GM12878 (cell line): ENCODE results near the gene DUSP12. TPM values are rescaled to one million over a fixed set of nuclear protein-coding genes. Genes with fewer than 3 reads are reported as not detected.
A peak's percentile ranks its signal among the peaks of the same experiment; 100 is the strongest.

ENCODE experiments used
- ATAC-seq: fragments of 200-7000 bp; cut with Tn5 transposase; 3 replicates; pipeline ENCODE4 v1.9.1; 2020; ENCODE audit warnings: mild to moderate bottlenecking, moderate library complexity
- BruUV-seq: library from RNA; stranded (reverse); fragments of 400-500 nt; replicated peaks from 2 replicates; lab custom pipeline; 2021; lab: Mats Ljungman, UMichigan
- CTCF ChIA-PET: fragments of 300-600 bp; sonication (Branson Sonifier 250); formaldehyde crosslinking; extraction: SDS; loops from one replicate; lab custom pipeline; 2021; ENCODE audit warnings: inconsistent platforms; lab: Yijun Ruan, JAX
- POLR2A ChIA-PET: fragments of 350-600 bp; formaldehyde crosslinking; extraction: SDS; loops from one replicate; lab custom pipeline; 2021; ENCODE audit warnings: inconsistent platforms; lab: Charles Lee
- RAD21 ChIA-PET: fragments of 300-600 bp; sonication (Branson Sonifier 250); formaldehyde crosslinking; loops from one replicate; lab custom pipeline; 2023; ENCODE audit warnings: antibody characterized with exemption; ENCODE audit not compliant: unreplicated experiment; lab: Charles Lee
- SMC1A ChIA-PET: fragments of 300-600 bp; sonication (Branson Sonifier 250); formaldehyde crosslinking; loops from one replicate; lab custom pipeline; 2023; ENCODE audit not compliant: unreplicated experiment, uncharacterized antibody; lab: Charles Lee
- DNase-seq: peaks from one replicate; pipeline ENCODE4 v3.0.0-alpha.2; 2011; ENCODE audit warnings: low read depth, low spot score
- FAIRE-seq: peaks from 3 replicates; lab custom pipeline; 2011; peaks lifted over from hg19 to GRCh38; lab: Jason Lieb, UNC
- H2AFZ ChIP-seq: 2 replicates; pipeline ENCODE4 v1.6.0; 2011; ENCODE audit warnings: low read depth, low read length, control low read depth; ENCODE audit not compliant: control insufficient read depth
- H3K27ac ChIP-seq: 2 replicates; pipeline ENCODE4 v1.5.1; 2011; ENCODE audit warnings: control low read depth; ENCODE audit not compliant: control insufficient read depth, insufficient read depth
- H3K27me3 ChIP-seq, 2 experiments: replicated peaks in 1 of 2; 2 replicates each; pipeline versions ENCODE4 v1.6.0 to v1.6.1; 2011; ENCODE audit warnings: low read length in 1 of 2; ENCODE audit not compliant: control insufficient read depth in 2 of 2, insufficient read depth in 2 of 2
- H3K36me3 ChIP-seq, 2 experiments: 2 replicates each; pipeline ENCODE4 v1.5.1; 2011; ENCODE audit warnings: low read length in 1 of 2; ENCODE audit not compliant: control insufficient read depth in 2 of 2, insufficient read depth in 2 of 2
- H3K4me1 ChIP-seq: 2 replicates; pipeline ENCODE4 v1.6.1; 2011; ENCODE audit warnings: mild to moderate bottlenecking, low read length, moderate library complexity, mixed read lengths; ENCODE audit not compliant: control insufficient read depth, insufficient read depth
- H3K4me2 ChIP-seq: 2 replicates; pipeline ENCODE4 v1.6.0; 2011; ENCODE audit warnings: control low read depth; ENCODE audit not compliant: control insufficient read depth, insufficient read depth
- H3K4me3 ChIP-seq: fragments of 200-600 bp; sonication (generic); 2 replicates; pipeline ENCODE4 v1.5.1; 2016
- H3K79me2 ChIP-seq: 2 replicates; pipeline ENCODE4 v1.6.0; 2011; ENCODE audit warnings: low read length; ENCODE audit not compliant: control insufficient read depth, insufficient read depth
- H3K9ac ChIP-seq: 2 replicates; pipeline ENCODE4 v1.8.0; 2011; ENCODE audit warnings: low read length, control low read depth, mixed read lengths; ENCODE audit not compliant: control insufficient read depth, insufficient read depth
- H3K9me3 ChIP-seq: replicated peaks from 3 replicates; pipeline ENCODE4 v1.5.1; 2011; ENCODE audit warnings: mild to moderate bottlenecking, low read length; ENCODE audit not compliant: control insufficient read depth, insufficient read depth
- H4K20me1 ChIP-seq: 2 replicates; pipeline ENCODE4 v1.6.0; 2011; ENCODE audit not compliant: control insufficient read depth, insufficient read depth
- CREM ChIP-seq: IDR thresholded peaks from 2 replicates; pipeline ENCODE4 v1.6.1; 2014; ENCODE audit warnings: antibody characterized with exemption, low read depth
- MEF2B ChIP-seq: fragments of 450-650 bp; IDR thresholded peaks from 2 replicates; pipeline ENCODE4 v1.6.1; 2018; ENCODE audit warnings: mild to moderate bottlenecking, moderate library complexity; ENCODE audit not compliant: partially characterized antibody, poor library complexity, severe bottlenecking
- MTA2 ChIP-seq: fragments of 450-650 bp; IDR thresholded peaks from 2 replicates; pipeline ENCODE4 v1.6.1; 2016; ENCODE audit warnings: low read depth, mild to moderate bottlenecking, moderate library complexity
- NFXL1 ChIP-seq: fragments of 450-650 bp; IDR thresholded peaks from 2 replicates; pipeline ENCODE4 v1.6.1; 2017; ENCODE audit warnings: antibody characterized with exemption, mild to moderate bottlenecking, borderline replicate concordance
- NR2C1 ChIP-seq: fragments of 450-650 bp; IDR thresholded peaks from 2 replicates; pipeline ENCODE4 v1.6.1; 2017; ENCODE audit warnings: antibody characterized with exemption, mild to moderate bottlenecking, moderate library complexity
- NR2C2 ChIP-seq: IDR thresholded peaks from 2 replicates; pipeline ENCODE4 v1.6.1; 2011; ENCODE audit warnings: borderline replicate concordance, low read depth; ENCODE audit not compliant: control insufficient read depth, insufficient read length
- NRF1 ChIP-seq: conservative IDR thresholded peaks from 2 replicates; pipeline ENCODE4 v1.6.1; 2011; ENCODE audit warnings: mild to moderate bottlenecking, low read depth, low read length, improper control_type of control experiment
- PBX3 ChIP-seq: IDR thresholded peaks from 2 replicates; pipeline ENCODE4 v1.6.1; 2011; ENCODE audit warnings: mild to moderate bottlenecking, low read depth, low read length, moderate library complexity; ENCODE audit not compliant: insufficient replicate concordance
- POU2F2 ChIP-seq: IDR thresholded peaks from 3 replicates; pipeline ENCODE4 v1.6.1; 2011; ENCODE audit warnings: low read depth, mild to moderate bottlenecking, low read length, borderline replicate concordance
- SMAD5 ChIP-seq: IDR thresholded peaks from 2 replicates; pipeline ENCODE4 v1.6.1; 2016; ENCODE audit warnings: antibody characterized with exemption, low read depth
- SMC3 ChIP-seq: IDR thresholded peaks from 2 replicates; pipeline ENCODE4 v1.6.1; 2011; ENCODE audit warnings: low read length, improper control_type of control experiment, borderline replicate concordance
- SUZ12 ChIP-seq: fragments of 200-600 bp; sonication (generic); IDR thresholded peaks from one replicate; pipeline ENCODE4 v1.6.1; 2018; ENCODE audit warnings: antibody characterized with exemption, mild to moderate bottlenecking; ENCODE audit not compliant: unreplicated experiment
- TAF1 ChIP-seq: IDR thresholded peaks from 2 replicates; pipeline ENCODE4 v1.6.1; 2011; ENCODE audit warnings: mild to moderate bottlenecking, low read depth, low read length, borderline replicate concordance
- TARDBP ChIP-seq: IDR thresholded peaks from 2 replicates; pipeline ENCODE4 v1.6.1; 2016; ENCODE audit warnings: borderline replicate concordance
- WGBS: methylation state at CpG from one replicate; pipeline ENCODE4 v1.1.6; 2016; ENCODE audit warnings: low lambda C conversion rate; ENCODE audit not compliant: insufficient replicate concordance, insufficient coverage; ENCODE audit errors: missing lambda C conversion rate; 5-methylcytosine and 5-hydroxymethylcytosine counted together
- in situ Hi-C: fragments of 300-500 bp; cut with MboI; formaldehyde crosslinking; loops from 9 replicates; pipeline ENCODE4 v1.14.3; 2018; ENCODE audit warnings: mixed read lengths
- intact Hi-C: fragments of 100-400 bp; cut with micrococcal nuclease; formaldehyde crosslinking; loops from one replicate; pipeline ENCODE4 v1.14.2; 2022; ENCODE audit not compliant: unreplicated experiment
- polyA plus RNA-seq, 11 experiments: library from polyadenylated mRNA; depleted of rRNA in 4 of 11; unstranded in 6 of 11; stranded (reverse) in 5 of 11; fragments of >200 nt; fragmentation: Nextera tagmentation in 4 of 11; fragmentation: Illumina TruSeq in 1 of 11; extraction: Ambion mirVana in 4 of 11; extraction: Trizol in 1 of 11; gene quantifications; 1 replicate in 1 of 11; 2 replicates in 10 of 11; pipeline versions ENCODE4 v1.2.1 to v1.2.3, GENCODE V29; 2011 to 2016; ENCODE audit warnings: inconsistent platforms in 2 of 11, missing spikeins in 2 of 11, low read depth in 1 of 11
- total RNA-seq, 4 experiments: library from RNA; depleted of rRNA in 3 of 4; stranded (reverse); fragments of >200 nt in 3 of 4; fragmentation: Illumina TruSeq in 1 of 4; extraction: Trizol in 1 of 4; gene quantifications; 2 replicates each; pipeline versions ENCODE4 v1.2.1 to v1.2.3, GENCODE V29; 2013 to 2021

DUSP12 gene
- total and polyA plus RNA-seq, 10 of the 15 experiments (the other 5 are each of a cell fraction or from before 2014, with no cell fraction given) = 7.0 to 51.5 (median 35.4) TPM

- Histone ChIP-seq H4K20me1 (no peaks in the 10 kb centered on the region), H3K4me3 (peak overlapping the region; percentile 28; the same call in 1 of the 2 replicates), H3K4me1 (peaks cover 17% of the 10 kb centered on the region), H3K79me2 (peaks cover 93% of the 10 kb centered on the region), H3K4me2 (peak overlapping the region; percentile 83)
- intact Hi-C loops = no loop called here
- 59% methylated on average over 2 of the region's 2 CpGs for WGBS
- RAD21 ChIA-PET = interaction anchor here (0.6 kb wide), 1 partner anchor 34 kb away, joined by 4 read pairs; no protein-coding TSS in a partner anchor
- POLR2A ChIA-PET = interaction anchor here (0.6 to 1.7 kb wide), 3 partner anchors 9 to 62 kb away, joined by 3 to 6 read pairs (median 3); no protein-coding TSS in a partner anchor
- BruUV-seq = no TSS peak
- in situ Hi-C loops = no loop called here
- TF ChIP-seq NRF1 (no peak), MTA2 (no peak), POU2F2 (no peak)
- TF ChIP-seq, all 136 proteins: peak for 0
- no peaks in the 10 kb centered on the region for H3K27me3 ChIP-seq
- peak overlapping the region; percentile 40 for H3K27ac ChIP-seq
- CTCF ChIA-PET = interaction anchor here (0.8 to 2.0 kb wide), 5 partner anchors 10 to 32 kb away, joined by 3 to 8 read pairs (median 4); no protein-coding TSS in a partner anchor
- DNase-seq (no peak), FAIRE-seq (no peak), ATAC-seq (peak; percentile 23; the same call in 2 of the 3 replicates)
- no peak overlapping the region for H2AFZ ChIP-seq
- H3K9me3 ChIP-seq = no peaks in the 10 kb centered on the region
- SMC1A ChIA-PET = interaction anchor here (0.8 to 2.4 kb wide), 7 partner anchors 10 to 110 kb away, joined by 3 to 9 read pairs (median 4); no protein-coding TSS in a partner anchor
- H3K36me3 ChIP-seq = no peaks in the 10 kb centered on the region
- H3K9ac ChIP-seq = peak overlapping the region; percentile 5; the same call in 1 of the 2 replicates
Observed at GRCh38 chr1:161771973-161772372, 22.4 kb downstream of the DUSP12 start.

GRCh38 chr1:161772397-161772796, 22.8 kb downstream of the DUSP12 start:
- CTCF ChIA-PET = interaction anchor here (0.9 to 2.0 kb wide), 3 partner anchors 10 to 32 kb away, joined by 3 to 8 read pairs (median 4); no protein-coding TSS in a partner anchor
- H3K27ac ChIP-seq = peak overlapping the region; percentile 40
- H2AFZ ChIP-seq = no peak overlapping the region
- H3K4me1 ChIP-seq = peaks cover 17% of the 10 kb centered on the region
- RAD21 ChIA-PET = interaction anchor here (0.6 kb wide), 1 partner anchor 34 kb away, joined by 4 read pairs; no protein-coding TSS in a partner anchor
- H3K9me3 ChIP-seq = no peaks in the 10 kb centered on the region
- intact Hi-C loops (no loop called here), in situ Hi-C loops (no loop called here)
- H3K36me3 ChIP-seq = no peaks in the 10 kb centered on the region
- H3K4me2 ChIP-seq = peak overlapping the region; percentile 83
- BruUV-seq = no TSS peak
- H3K79me2 ChIP-seq = peaks cover 92% of the 10 kb centered on the region
- H3K9ac ChIP-seq = peak overlapping the region; percentile 5; the same call in 1 of the 2 replicates
- no peak for FAIRE-seq
- H4K20me1 ChIP-seq = no peaks in the 10 kb centered on the region
- no peaks in the 10 kb centered on the region for H3K27me3 ChIP-seq
- peak; percentile 35 for ATAC-seq
- H3K4me3 ChIP-seq = 0 out of 2 replicates have a peak overlapping the region, but pooled peaks have one; percentile 28
- DNase-seq = no peak
- SMC1A ChIA-PET = interaction anchor here (1.0 to 2.4 kb wide), 6 partner anchors 10 to 34 kb away, joined by 3 to 9 read pairs (median 4); no protein-coding TSS in a partner anchor
- POLR2A ChIA-PET = interaction anchor here (0.7 to 1.7 kb wide), 2 partner anchors 9 to 63 kb away, joined by 3 read pairs; no protein-coding TSS in a partner anchor
- no peak for TF ChIP-seq TAF1
- TF ChIP-seq PBX3 = no peak
- TF ChIP-seq SUZ12 = no peak
- TF ChIP-seq TARDBP = no peak
- TF ChIP-seq NR2C2 = no peak
- no peak for TF ChIP-seq SMC3
- TF ChIP-seq MEF2B = no peak
- no peak for TF ChIP-seq SMAD5
- TF ChIP-seq NR2C1 = no peak
- TF ChIP-seq NFXL1 = no peak
- no peak for TF ChIP-seq CREM
